Uterus (tissue), 2 donors: ENCODE measurements around the gene RIMS4.

Experiments
- POLR2A ChIP-seq, 2 donors: fragments of 450-650 bp; IDR thresholded peaks; one replicate each; pipeline ENCODE4 v1.6.1; 2016; ENCODE audit warnings: antibody characterized with exemption in 2 of 2, mild to moderate bottlenecking in 1 of 2, moderate library complexity in 1 of 2
- TF ChIP-seq, protein P1 (sequence below), 4 experiments: fragments of 200-600 bp in 2 of 4; fragments of 450-650 bp in 2 of 4; sonication (generic) in 2 of 4; IDR thresholded peaks; one replicate each; pipeline ENCODE4 v1.5.1; 2016 to 2019; ENCODE audit warnings: antibody characterized with exemption in 4 of 4, mild to moderate bottlenecking in 2 of 4, moderate library complexity in 1 of 4

GRCh38 chr20:44765091-44765490, 45.3 kb downstream of the RIMS4 start:
- TF ChIP-seq, protein P1, sequence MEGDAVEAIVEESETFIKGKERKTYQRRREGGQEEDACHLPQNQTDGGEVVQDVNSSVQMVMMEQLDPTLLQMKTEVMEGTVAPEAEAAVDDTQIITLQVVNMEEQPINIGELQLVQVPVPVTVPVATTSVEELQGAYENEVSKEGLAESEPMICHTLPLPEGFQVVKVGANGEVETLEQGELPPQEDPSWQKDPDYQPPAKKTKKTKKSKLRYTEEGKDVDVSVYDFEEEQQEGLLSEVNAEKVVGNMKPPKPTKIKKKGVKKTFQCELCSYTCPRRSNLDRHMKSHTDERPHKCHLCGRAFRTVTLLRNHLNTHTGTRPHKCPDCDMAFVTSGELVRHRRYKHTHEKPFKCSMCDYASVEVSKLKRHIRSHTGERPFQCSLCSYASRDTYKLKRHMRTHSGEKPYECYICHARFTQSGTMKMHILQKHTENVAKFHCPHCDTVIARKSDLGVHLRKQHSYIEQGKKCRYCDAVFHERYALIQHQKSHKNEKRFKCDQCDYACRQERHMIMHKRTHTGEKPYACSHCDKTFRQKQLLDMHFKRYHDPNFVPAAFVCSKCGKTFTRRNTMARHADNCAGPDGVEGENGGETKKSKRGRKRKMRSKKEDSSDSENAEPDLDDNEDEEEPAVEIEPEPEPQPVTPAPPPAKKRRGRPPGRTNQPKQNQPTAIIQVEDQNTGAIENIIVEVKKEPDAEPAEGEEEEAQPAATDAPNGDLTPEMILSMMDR (IDR thresholded peaks at IDR 0.05) = no peak
- TF ChIP-seq POLR2A (IDR thresholded peaks at IDR 0.05) = no peak
